ENCODE results near the gene ZCCHC18.

ZCCHC18 gene

GRCh38 chrX:104117759-104118158 lies 5.4 kb downstream of the ZCCHC18 start:
- TF ChIP-seq SPI1 (IDR thresholded peaks at IDR 0.05; ENCODE audit: borderline replicate concordance, low read depth) (no peak), CTCF (IDR thresholded peaks at IDR 0.05; ENCODE audit: insufficient read depth, low read length) (no peak)
- Histone ChIP-seq H3K27me3 (ENCODE audit: insufficient read depth, poor library complexity, severe bottlenecking) (peaks cover 6% of the 10 kb centered on the region), H3K27ac (replicated peaks) (no peak overlapping the region), H3K4me3 (replicated peaks; ENCODE audit: insufficient read depth, low read length) (no peak overlapping the region)
- no peak for DNase-seq (ENCODE audit: low read depth in 1 of 2, low spot score in 1 of 2)

- Histone ChIP-seq H3K4me3 (replicated peaks; ENCODE audit: insufficient read depth, low read length) (no peak overlapping the region), H3K27ac (replicated peaks) (no peak overlapping the region), H3K27me3 (ENCODE audit: insufficient read depth, poor library complexity, severe bottlenecking) (peaks cover under 1% of the 10 kb centered on the region)
- no peak for DNase-seq (ENCODE audit: low read depth in 1 of 2, low spot score in 1 of 2)
- no peak for TF ChIP-seq POLR2AphosphoS5 (IDR thresholded peaks at IDR 0.05; ENCODE audit: low read depth)
- TF ChIP-seq CTCF (IDR thresholded peaks at IDR 0.05; ENCODE audit: insufficient read depth, low read length): no peak
- no peak for TF ChIP-seq SPI1 (IDR thresholded peaks at IDR 0.05; ENCODE audit: borderline replicate concordance, low read depth)
- no peak for TF ChIP-seq REST (IDR thresholded peaks at IDR 0.05; ENCODE audit: insufficient replicate concordance, low read depth)
- no peak for TF ChIP-seq GABPA (IDR thresholded peaks at IDR 0.05; ENCODE audit: low read depth)
Observed at GRCh38 chrX:104118765-104119164, 6.4 kb downstream of the ZCCHC18 start.

DNA sequence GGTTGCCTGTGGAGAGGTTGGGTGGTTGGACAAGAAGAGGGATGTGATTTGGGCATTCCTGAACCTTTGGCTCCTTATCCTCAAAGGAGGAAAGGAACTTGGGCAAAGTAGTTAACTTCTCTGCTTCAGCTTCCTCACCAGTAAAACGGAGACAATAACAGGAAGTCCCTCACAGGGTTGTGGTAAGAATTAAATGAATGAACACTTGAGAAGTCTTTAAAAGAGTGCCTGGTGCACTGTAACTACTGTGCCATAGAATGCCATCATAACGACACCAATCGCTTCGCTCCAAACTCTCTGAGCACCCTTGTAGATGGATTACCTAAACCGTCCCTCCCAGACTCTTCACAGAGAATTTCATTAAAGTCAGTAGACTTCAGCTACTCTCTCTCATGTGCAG lies 10.5 kb downstream of the ZCCHC18 start:
- Histone ChIP-seq H3K4me3 (replicated peaks; ENCODE audit: insufficient read depth, low read length) (no peak overlapping the region), H3K27ac (replicated peaks) (no peak overlapping the region), H3K27me3 (ENCODE audit: insufficient read depth, poor library complexity, severe bottlenecking) (no peaks in the 10 kb centered on the region)
- DNase-seq (ENCODE audit: low read depth in 1 of 2, low spot score in 1 of 2): no peak
- TF ChIP-seq SPI1 (IDR thresholded peaks at IDR 0.05; ENCODE audit: borderline replicate concordance, low read depth) (peak; percentile 62; the same call in 1 of the 2 replicates), REST (IDR thresholded peaks at IDR 0.05; ENCODE audit: insufficient replicate concordance, low read depth) (no peak)

- Histone ChIP-seq H3K4me3 (replicated peaks; ENCODE audit: insufficient read depth, low read length) (no peak overlapping the region), H3K27ac (replicated peaks) (no peak overlapping the region), H3K27me3 (ENCODE audit: insufficient read depth, poor library complexity, severe bottlenecking) (no peaks in the 10 kb centered on the region)
- no peak for DNase-seq (ENCODE audit: low read depth in 1 of 2, low spot score in 1 of 2)
- TF ChIP-seq CTCF (IDR thresholded peaks at IDR 0.05; ENCODE audit: insufficient read depth, low read length) (no peak), SPI1 (IDR thresholded peaks at IDR 0.05; ENCODE audit: borderline replicate concordance, low read depth) (no peak), POLR2AphosphoS5 (IDR thresholded peaks at IDR 0.05; ENCODE audit: low read depth) (no peak), REST (IDR thresholded peaks at IDR 0.05; ENCODE audit: insufficient replicate concordance, low read depth) (no peak), GABPA (IDR thresholded peaks at IDR 0.05; ENCODE audit: low read depth) (no peak)
Observed at GRCh38 chrX:104126856-104127255, 14.5 kb downstream of the ZCCHC18 start.
